Measurements from ENCODE around the gene DDX11. TPM values are rescaled to one million over a fixed set of nuclear protein-coding genes. Genes with fewer than 3 reads are reported as not detected.
"Not testable (repeated sequence)": the region's sequence is repeated elsewhere in the genome, so short reads cannot be mapped to it uniquely, and the experiment has no call there.

Gene DDX11
- total and polyA plus RNA-seq, 3 experiments from 2014 or later = 17.2 to 122 (median 119) TPM

- CTCF ChIA-PET = no interaction called here
- Histone ChIP-seq H3K4me3 (ENCODE audit: low read length) (peak overlapping the region; percentile 53), H3K9me3 (ENCODE audit: low read length) (no peaks in the 10 kb centered on the region), H3K36me3 (ENCODE audit: insufficient read depth, low read length) (no peaks in the 10 kb centered on the region), H3K27me3 (ENCODE audit: insufficient read depth, low read length, poor library complexity, severe bottlenecking) (peaks cover 11% of the 10 kb centered on the region), H3K27ac (ENCODE audit: low read depth, low read length) (no peak overlapping the region), H3K4me1 (ENCODE audit: insufficient read depth, low read length) (peaks cover 17% of the 10 kb centered on the region)
- Mint-ChIP-seq H3K9me3 (no peaks in the 10 kb centered on the region), H3K4me1 (peaks cover 0 to 20% (median 8%) of the 10 kb centered on the region in 3 donors), H3K27me3 (peaks cover 12 to 23% of the 10 kb centered on the region in 2 donors), H3K27ac (peak overlapping the region in 3 of 8 donors; percentile 47 to 90 (median 51)), H3K4me3 (peak overlapping the region; percentile 80 to 91 (median 84)), H3K36me3 (no peaks in the 10 kb centered on the region)
- DNase-seq = peak in 4 of 5 donors; percentile 21 to 56 (median 31)
- POLR2A ChIA-PET = no interaction called here
Measured at GRCh38 chr12:31118347-31119191, 44.9 kb downstream of the DDX11 start.

- Histone ChIP-seq H3K27ac (ENCODE audit: low read depth, low read length) (no peak overlapping the region), H3K27me3 (ENCODE audit: insufficient read depth, low read length, poor library complexity, severe bottlenecking) (peaks cover 11% of the 10 kb centered on the region), H3K4me3 (ENCODE audit: low read length) (peak overlapping the region; percentile 53), H3K4me1 (ENCODE audit: insufficient read depth, low read length) (peaks cover 17% of the 10 kb centered on the region), H3K9me3 (ENCODE audit: low read length) (no peaks in the 10 kb centered on the region), H3K36me3 (ENCODE audit: insufficient read depth, low read length) (no peaks in the 10 kb centered on the region)
- ChIA-PET POLR2A (no interaction called here), CTCF (no interaction called here)
- peaks cover 12 to 21% of the 10 kb centered on the region in 2 donors for H3K27me3 Mint-ChIP-seq
- no peaks in the 10 kb centered on the region for H3K9me3 Mint-ChIP-seq
- peaks cover 0 to 20% (median 8%) of the 10 kb centered on the region in 3 donors for H3K4me1 Mint-ChIP-seq
- peak overlapping the region in 1 of 8 donors; percentile 47 for H3K27ac Mint-ChIP-seq
- H3K36me3 Mint-ChIP-seq = no peaks in the 10 kb centered on the region
- peak in 1 of 5 donors; percentile 10 for DNase-seq
- H3K4me3 Mint-ChIP-seq = peak overlapping the region; percentile 80 to 91 (median 84)
Measured at GRCh38 chr12:31119192-31119802, 45.6 kb downstream of the DDX11 start.

GRCh38 chr12:31119803-31120211 is 46.1 kb downstream of the DDX11 start:
- H3K9me3 ChIP-seq (ENCODE audit: low read length) = no peaks in the 10 kb centered on the region
- Mint-ChIP-seq H3K27ac (no peak overlapping the region), H3K9me3 (no peaks in the 10 kb centered on the region), H3K4me3 (peak overlapping the region in 3 of 7 donors; percentile 34 to 87 (median 80)), H3K36me3 (no peaks in the 10 kb centered on the region), H3K4me1 (peaks cover 0 to 20% (median 8%) of the 10 kb centered on the region in 3 donors), H3K27me3 (peaks cover 12 to 21% of the 10 kb centered on the region in 2 donors)
- POLR2A ChIA-PET = no interaction called here
- H3K4me3 ChIP-seq (ENCODE audit: low read length) = no peak overlapping the region
- H3K4me1 ChIP-seq (ENCODE audit: insufficient read depth, low read length) = peaks cover 17% of the 10 kb centered on the region
- H3K27me3 ChIP-seq (ENCODE audit: insufficient read depth, low read length, poor library complexity, severe bottlenecking) = peaks cover 11% of the 10 kb centered on the region
- DNase-seq = peak in 1 of 5 donors; percentile 7
- no peak overlapping the region for H3K27ac ChIP-seq (ENCODE audit: low read depth, low read length)
- H3K36me3 ChIP-seq (ENCODE audit: insufficient read depth, low read length) = no peaks in the 10 kb centered on the region
- CTCF ChIA-PET = no interaction called here

GRCh38 chr12:31120392-31121008 is 46.8 kb downstream of the DDX11 start:
- no peak for DNase-seq
- H3K36me3 Mint-ChIP-seq = no peaks in the 10 kb centered on the region
- CTCF ChIA-PET = no interaction called here

GRCh38 chr12:31121022-31121728 is 47.5 kb downstream of the DDX11 start:
- peaks cover 12 to 15% of the 10 kb centered on the region in 2 donors for H3K27me3 Mint-ChIP-seq
- H3K36me3 Mint-ChIP-seq; H3K9me3 Mint-ChIP-seq; H3K4me3 Mint-ChIP-seq; H3K9me3 ChIP-seq (ENCODE audit: low read length); H3K4me3 ChIP-seq (ENCODE audit: low read length); DNase-seq; H3K36me3 ChIP-seq (ENCODE audit: insufficient read depth, low read length); H3K27ac ChIP-seq (ENCODE audit: low read depth, low read length); CTCF ChIA-PET; POLR2A ChIA-PET: not testable (repeated sequence)
- H3K27ac Mint-ChIP-seq = peak overlapping the region in 1 of 8 donors; percentile 24
- H3K27me3 ChIP-seq (ENCODE audit: insufficient read depth, low read length, poor library complexity, severe bottlenecking) = peaks cover 11% of the 10 kb centered on the region
- peaks cover 17% of the 10 kb centered on the region for H3K4me1 ChIP-seq (ENCODE audit: insufficient read depth, low read length)
- peaks cover 0 to 20% (median 8%) of the 10 kb centered on the region in 3 donors for H3K4me1 Mint-ChIP-seq

More at GRCh38 chr12:31120392-31121008, 46.8 kb downstream of the DDX11 start:
- peaks cover 0 to 20% (median 8%) of the 10 kb centered on the region in 3 donors for H3K4me1 Mint-ChIP-seq
- H3K27ac ChIP-seq (ENCODE audit: low read depth, low read length) = no peak overlapping the region
- H3K4me1 ChIP-seq (ENCODE audit: insufficient read depth, low read length) = peaks cover 17% of the 10 kb centered on the region
- peaks cover 11% of the 10 kb centered on the region for H3K27me3 ChIP-seq (ENCODE audit: insufficient read depth, low read length, poor library complexity, severe bottlenecking)
- H3K27ac Mint-ChIP-seq = no peak overlapping the region
- no peak overlapping the region for H3K4me3 ChIP-seq (ENCODE audit: low read length)
- no peaks in the 10 kb centered on the region for H3K9me3 Mint-ChIP-seq
- no peaks in the 10 kb centered on the region for H3K9me3 ChIP-seq (ENCODE audit: low read length)
- peaks cover 12 to 17% of the 10 kb centered on the region in 2 donors for H3K27me3 Mint-ChIP-seq
- POLR2A ChIA-PET = no interaction called here
- peak overlapping the region in 5 of 7 donors; percentile 15 to 73 (median 67) for H3K4me3 Mint-ChIP-seq
- H3K36me3 ChIP-seq (ENCODE audit: insufficient read depth, low read length) = no peaks in the 10 kb centered on the region

GRCh38 chr12:31122481-31122880 is 48.8 kb downstream of the DDX11 start:
- Mint-ChIP-seq H3K4me3 (no peak overlapping the region), H3K4me1 (peaks cover 0 to 12% (median 3%) of the 10 kb centered on the region in 3 donors), H3K27ac (no peak overlapping the region), H3K27me3 (peaks cover 7 to 10% of the 10 kb centered on the region in 2 donors), H3K36me3 (no peaks in the 10 kb centered on the region), H3K9me3 (no peaks in the 10 kb centered on the region)
- Histone ChIP-seq H3K27me3 (ENCODE audit: insufficient read depth, low read length, poor library complexity, severe bottlenecking) (peaks cover 9% of the 10 kb centered on the region), H3K36me3 (ENCODE audit: insufficient read depth, low read length) (no peaks in the 10 kb centered on the region), H3K4me3 (ENCODE audit: low read length) (no peak overlapping the region), H3K9me3 (ENCODE audit: low read length) (no peaks in the 10 kb centered on the region), H3K27ac (ENCODE audit: low read depth, low read length) (no peak overlapping the region), H3K4me1 (ENCODE audit: insufficient read depth, low read length) (peaks cover 14% of the 10 kb centered on the region)
- ChIA-PET POLR2A (no interaction called here), CTCF (no interaction called here)
- DNase-seq = no peak

- DNase-seq, POLR2A ChIA-PET: not testable (repeated sequence)
Measured at GRCh38 chr12:31124158-31124557, 50.5 kb downstream of the DDX11 start.

More at GRCh38 chr12:31124158-31124557, 50.5 kb downstream of the DDX11 start:
- H3K27me3 Mint-ChIP-seq; H3K4me3 Mint-ChIP-seq; H3K4me3 ChIP-seq (ENCODE audit: low read length); H3K4me1 ChIP-seq (ENCODE audit: insufficient read depth, low read length); H3K9me3 Mint-ChIP-seq; H3K36me3 ChIP-seq (ENCODE audit: insufficient read depth, low read length); H3K9me3 ChIP-seq (ENCODE audit: low read length); H3K27ac ChIP-seq (ENCODE audit: low read depth, low read length); CTCF ChIA-PET; H3K27ac Mint-ChIP-seq; H3K36me3 Mint-ChIP-seq; H3K4me1 Mint-ChIP-seq; H3K27me3 ChIP-seq (ENCODE audit: insufficient read depth, low read length, poor library complexity, severe bottlenecking): not testable (repeated sequence)

Measured in CD8-positive, alpha-beta memory T cell (primary cell).